ENCODE results near the gene THRB. TPM values are rescaled to one million over a fixed set of nuclear protein-coding genes. Genes with fewer than 3 reads are reported as not detected.

THRB gene
- total RNA-seq, 1 donor from 2014 or later, result 27.2 TPM

DNA sequence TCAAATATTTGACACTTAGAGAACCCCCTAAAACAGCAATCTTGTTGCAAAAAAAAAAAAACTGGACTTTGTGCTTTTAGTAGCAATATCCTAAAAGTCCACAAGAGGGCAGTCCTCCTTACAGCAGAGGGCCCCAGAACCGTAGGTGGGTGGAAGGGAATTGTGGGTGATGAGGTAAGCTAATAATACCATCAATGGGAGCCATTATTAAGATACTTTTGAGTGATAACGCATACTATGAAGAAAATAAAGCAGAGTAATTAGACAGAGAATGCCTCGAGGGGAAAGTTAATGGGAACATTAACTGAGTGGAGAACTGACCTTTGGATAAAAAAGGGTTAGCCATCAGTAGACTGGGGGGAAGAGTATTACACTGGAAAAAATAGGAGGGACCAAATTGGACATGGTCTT, 229.9 kb downstream of the THRB start:
- intact Hi-C loops (cut with DNase I), result loop anchor here (5.0 to 10.0 kb wide), 4 partner anchors 228 to 418 kb away; partner anchors contain the start of gene THRB
- no peak for DNase-seq (ENCODE audit: low spot score)

- DNase-seq (ENCODE audit: low spot score), result no peak
- intact Hi-C loops (cut with DNase I), result loop anchor here (5.0 to 10.0 kb wide), 3 partner anchors 328 to 418 kb away; no protein-coding TSS in a partner anchor
These were observed 230.6 kb downstream of the THRB start for GRCh38 chr3:24264011-24264410.

DNA sequence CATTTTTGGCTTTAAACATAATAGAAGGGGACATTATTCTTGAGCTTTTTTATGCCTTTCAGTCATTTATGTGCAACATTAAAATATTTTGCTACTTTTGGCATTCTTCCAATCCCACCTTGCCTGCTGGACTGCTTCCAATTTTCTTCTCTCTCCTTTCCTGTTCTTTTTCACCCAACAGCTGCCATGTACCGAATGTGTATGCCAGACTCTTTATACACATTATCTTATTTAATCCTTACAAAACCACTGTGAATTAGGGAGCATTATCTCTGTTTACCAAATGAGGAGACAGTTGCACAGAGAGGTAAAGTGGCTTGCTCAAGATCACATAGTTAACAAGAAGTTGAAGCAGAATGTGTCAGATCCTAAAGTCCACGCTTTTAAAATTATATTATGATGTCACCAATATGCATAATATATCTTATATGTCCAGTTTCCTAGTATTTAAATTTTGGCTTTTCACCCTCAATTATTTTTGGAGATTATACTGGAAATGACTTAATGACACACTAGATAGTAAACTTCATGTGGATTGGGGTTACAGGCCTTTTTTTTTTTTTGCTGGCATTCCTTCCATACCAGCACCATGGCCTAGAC, 231.5 kb downstream of the THRB start:
- DNase-seq (ENCODE audit: low spot score), result no peak
- intact Hi-C loops (cut with DNase I), result loop anchor here (5.0 to 10.0 kb wide), 3 partner anchors 329 to 419 kb away; no protein-coding TSS in a partner anchor

- no peak for DNase-seq (ENCODE audit: low spot score)
- intact Hi-C loops (cut with DNase I), result loop anchor here (5.0 to 10.0 kb wide), 3 partner anchors 331 to 421 kb away; no protein-coding TSS in a partner anchor
These were observed 233.1 kb downstream of the THRB start for GRCh38 chr3:24261521-24261920.

GRCh38 chr3:24259901-24260512, 234.6 kb downstream of the THRB start:
- DNase-seq (ENCODE audit: low spot score), result no peak
- intact Hi-C loops (cut with DNase I), result loop anchor here (5.0 to 10.0 kb wide), 3 partner anchors 332 to 422 kb away; no protein-coding TSS in a partner anchor

DNA sequence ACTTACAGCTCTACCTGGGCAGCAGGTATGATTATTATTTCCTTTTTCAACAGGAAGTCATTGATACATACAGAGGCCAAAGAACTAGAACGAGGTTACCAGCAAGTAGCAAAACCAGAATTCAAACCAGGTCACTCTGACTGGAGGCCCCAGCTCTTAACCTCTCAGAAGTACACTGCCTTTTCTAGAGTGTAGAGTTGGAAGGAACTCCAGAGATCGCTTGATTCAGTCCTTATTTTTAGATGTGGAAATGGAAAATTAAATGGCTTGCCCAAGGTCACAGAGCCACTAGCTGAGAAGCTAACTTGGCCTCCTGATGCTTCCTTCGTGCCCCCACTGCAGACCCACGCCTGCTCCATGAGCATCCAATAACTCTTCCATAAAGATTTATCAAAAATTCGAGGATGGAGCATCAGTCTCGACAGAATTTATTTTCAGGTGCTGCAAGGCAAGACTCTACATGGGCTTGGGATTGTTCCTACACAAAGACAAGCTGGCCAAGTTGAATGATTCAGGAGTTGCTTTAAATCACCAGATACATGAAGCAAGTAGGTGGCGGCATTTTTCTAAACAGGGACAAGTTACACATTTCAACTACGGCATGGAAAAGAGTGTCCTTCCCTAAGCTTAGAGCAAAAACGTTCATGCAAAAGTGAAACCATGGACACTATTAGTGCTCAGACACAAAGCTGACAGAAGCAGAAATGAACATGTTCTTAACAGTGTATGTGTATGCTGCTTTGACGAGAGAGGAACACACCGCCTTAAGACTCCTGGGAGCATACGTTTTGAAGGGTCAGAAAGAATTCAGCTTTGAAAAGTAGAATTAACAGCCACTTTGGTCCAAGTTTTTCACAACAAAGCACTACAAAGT, 235.7 kb downstream of the THRB start:
- no peak for DNase-seq (ENCODE audit: low spot score)
- intact Hi-C loops (cut with DNase I), result no loop called here

- intact Hi-C loops (cut with DNase I), result no loop called here
- no peak for DNase-seq (ENCODE audit: low spot score)
These were observed 236.4 kb downstream of the THRB start for GRCh38 chr3:24258260-24258659.

- intact Hi-C loops (cut with DNase I), result no loop called here
- DNase-seq (ENCODE audit: low spot score), result no peak
These were observed 239.2 kb downstream of the THRB start for GRCh38 chr3:24255414-24255813.

DNA sequence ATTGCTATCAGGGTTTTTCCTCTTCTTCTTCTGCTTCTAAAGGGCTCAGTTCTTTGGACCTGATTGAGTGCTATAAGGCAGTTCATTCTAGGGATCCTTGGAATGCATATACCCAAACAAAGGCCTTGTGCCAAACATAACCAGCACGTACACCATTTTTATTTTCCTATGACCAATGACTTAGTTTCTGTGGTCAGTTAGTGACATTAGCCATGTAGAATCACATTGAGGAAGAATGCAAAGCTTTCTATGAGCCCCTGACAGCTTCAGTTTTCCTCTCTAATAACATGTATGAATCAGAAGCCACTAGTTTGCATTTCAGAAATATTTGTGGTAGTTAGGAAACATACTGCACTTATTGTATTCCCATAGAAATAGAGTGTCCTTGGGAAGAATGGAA, 240.0 kb downstream of the THRB start:
- intact Hi-C loops (cut with DNase I), result no loop called here
- DNase-seq (ENCODE audit: low spot score), result no peak

GRCh38 chr3:24253336-24253735, 241.3 kb downstream of the THRB start:
- intact Hi-C loops (cut with DNase I), result no loop called here

DNA sequence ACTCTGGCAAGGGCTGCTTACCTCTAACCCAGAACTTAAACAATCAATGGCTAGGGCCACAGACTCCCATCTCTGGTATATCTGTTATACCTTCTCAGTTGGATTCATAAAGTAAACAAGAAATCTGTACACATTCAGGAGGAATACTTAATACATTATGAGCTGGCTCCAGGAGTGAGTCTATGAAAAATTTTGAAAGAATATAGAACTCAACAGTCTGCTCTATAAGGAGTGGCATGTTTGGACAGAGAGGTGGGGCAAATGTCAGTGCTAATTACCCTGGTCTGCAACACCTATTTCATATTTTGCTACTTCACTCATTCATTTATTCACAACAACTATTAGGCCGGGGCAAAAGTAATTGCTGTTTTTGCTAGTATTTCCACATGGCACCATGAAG, 245.1 kb downstream of the THRB start:
- intact Hi-C loops (cut with DNase I), result no loop called here
- no peak for DNase-seq (ENCODE audit: low spot score)

More at GRCh38 chr3:24253336-24253735, 241.3 kb downstream of the THRB start:
- DNase-seq (ENCODE audit: low spot score), result no peak

DNA sequence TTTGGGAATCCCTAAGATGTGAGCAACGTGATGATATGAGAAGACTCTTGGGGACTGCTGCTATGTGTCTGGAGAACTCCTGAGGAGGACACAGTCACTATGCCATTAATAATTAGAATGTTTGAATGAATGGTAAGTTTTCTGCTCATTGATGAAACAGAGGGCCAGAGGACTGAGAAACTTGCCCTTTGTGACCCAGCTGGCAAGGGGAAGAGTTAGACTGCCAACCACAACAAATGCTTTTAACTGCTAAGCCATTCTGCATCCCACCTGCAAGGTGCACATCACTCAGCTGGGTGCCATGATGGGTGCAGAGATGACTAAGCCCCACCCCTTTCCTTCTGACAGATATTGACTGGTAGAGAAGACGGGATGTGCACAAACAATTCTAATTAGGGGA, 249.6 kb downstream of the THRB start:
- intact Hi-C loops (cut with DNase I), result no loop called here
- no peak for DNase-seq (ENCODE audit: low spot score)

DNA sequence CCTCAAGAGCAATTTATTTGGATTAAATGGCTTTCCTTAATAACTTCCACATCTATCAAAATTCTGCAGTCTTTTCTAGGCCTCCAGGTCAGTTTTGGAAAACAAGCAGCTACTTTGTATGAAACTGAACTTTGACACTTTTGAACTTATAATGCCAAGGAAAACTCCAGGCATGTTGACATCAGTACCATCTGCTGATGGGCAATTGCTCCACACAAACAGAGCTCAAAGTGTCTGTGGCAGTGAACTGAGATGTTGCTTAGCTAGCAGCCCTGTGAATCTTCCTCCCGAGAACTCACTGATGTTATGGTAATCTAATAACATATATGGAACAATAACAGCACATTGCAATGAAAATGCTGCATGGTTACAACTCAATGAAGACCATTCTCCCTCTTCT, 250.2 kb downstream of the THRB start:
- intact Hi-C loops (cut with DNase I), result no loop called here
- DNase-seq (ENCODE audit: low spot score), result no peak

DNA sequence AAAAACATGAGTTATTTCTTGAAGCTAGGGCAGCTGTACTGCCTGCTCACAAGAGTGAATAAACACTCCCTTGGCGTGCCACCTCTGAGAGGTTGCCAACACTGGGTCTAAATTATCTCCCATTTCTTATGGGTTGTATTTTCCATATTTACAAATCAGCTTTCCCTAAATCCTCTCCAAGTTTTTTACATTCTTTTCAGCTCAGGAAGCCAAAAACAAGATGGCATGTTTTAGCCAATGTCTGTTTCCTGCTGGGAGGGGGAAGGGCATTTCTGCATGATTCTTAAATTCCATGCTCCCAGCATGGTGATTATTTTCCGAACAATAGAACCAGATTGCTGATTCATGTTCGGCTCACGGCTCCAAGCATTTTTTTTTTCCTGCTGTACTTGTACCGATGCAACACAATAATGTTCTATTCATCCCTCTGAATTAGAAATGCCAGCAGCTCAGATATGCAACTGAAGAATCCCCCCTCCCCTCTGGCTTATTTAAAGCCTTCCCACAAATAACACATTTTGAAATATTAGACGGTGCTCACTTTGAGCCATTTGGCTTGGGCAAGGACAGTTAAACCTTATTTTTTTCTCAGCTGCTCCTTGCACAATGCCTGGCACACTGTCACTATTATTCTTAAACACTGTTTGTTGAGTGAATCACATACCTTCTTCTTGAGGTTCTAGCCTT, 252.5 kb downstream of the THRB start:
- no peak for DNase-seq (ENCODE audit: low spot score)
- intact Hi-C loops (cut with DNase I), result no loop called here

- intact Hi-C loops (cut with DNase I), result no loop called here
- no peak for DNase-seq (ENCODE audit: low spot score)
These were observed 254.3 kb downstream of the THRB start for GRCh38 chr3:24240306-24240705.

DNA sequence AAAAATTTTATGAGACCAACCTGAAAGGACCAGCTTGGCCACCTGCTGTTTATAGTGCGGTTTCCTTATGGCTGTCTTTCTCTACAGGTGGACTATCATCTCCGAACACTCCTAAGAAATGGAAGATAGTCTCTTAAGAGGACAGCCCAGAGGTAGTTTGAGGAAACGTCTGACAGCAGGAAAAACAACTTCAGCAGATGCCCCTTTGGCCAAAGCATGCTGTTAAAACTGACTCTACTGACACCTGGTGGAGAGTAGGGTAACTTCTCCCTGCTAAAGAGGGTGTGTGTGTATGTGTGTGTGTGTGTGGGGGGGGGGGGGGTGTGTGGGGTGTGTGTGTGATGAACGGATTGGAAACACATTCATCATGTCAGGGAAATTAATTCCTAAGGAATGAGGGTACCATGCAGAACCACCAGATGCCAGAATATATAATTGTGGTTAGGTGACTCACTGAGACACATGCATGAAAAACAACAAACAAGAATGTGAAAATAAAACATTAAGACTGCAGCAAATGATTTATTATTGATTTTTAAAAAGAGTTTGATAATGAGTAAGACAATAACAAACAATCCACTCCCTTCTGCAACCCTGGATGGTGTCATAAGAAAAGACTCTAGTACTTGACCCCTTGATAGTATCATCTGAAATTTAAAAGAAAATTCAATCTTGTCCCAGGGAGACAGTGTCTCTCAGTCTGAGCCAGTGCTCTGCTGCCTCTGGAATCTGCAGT, 256.5 kb downstream of the THRB start:
- DNase-seq (ENCODE audit: low spot score), result no peak
- intact Hi-C loops (cut with DNase I), result loop anchor here (1.0 to 5.0 kb wide), 3 partner anchors 51 to 239 kb away; no protein-coding TSS in a partner anchor

- DNase-seq (ENCODE audit: low spot score), result no peak
- intact Hi-C loops (cut with DNase I), result loop anchor here (5.0 kb wide), 1 partner anchor 168 kb away; no protein-coding TSS in a partner anchor
These were observed 259.5 kb downstream of the THRB start for GRCh38 chr3:24235121-24235520.

GRCh38 chr3:24232784-24233183, 261.9 kb downstream of the THRB start:
- DNase-seq (ENCODE audit: low spot score), result no peak
- intact Hi-C loops (cut with DNase I), result no loop called here
